ENCODE measurements around the gene PPP2R3A.
"Not testable (repeated sequence)": the region's sequence is repeated elsewhere in the genome, so short reads cannot be mapped to it uniquely, and the experiment has no call there.

The PPP2R3A gene, protein sequence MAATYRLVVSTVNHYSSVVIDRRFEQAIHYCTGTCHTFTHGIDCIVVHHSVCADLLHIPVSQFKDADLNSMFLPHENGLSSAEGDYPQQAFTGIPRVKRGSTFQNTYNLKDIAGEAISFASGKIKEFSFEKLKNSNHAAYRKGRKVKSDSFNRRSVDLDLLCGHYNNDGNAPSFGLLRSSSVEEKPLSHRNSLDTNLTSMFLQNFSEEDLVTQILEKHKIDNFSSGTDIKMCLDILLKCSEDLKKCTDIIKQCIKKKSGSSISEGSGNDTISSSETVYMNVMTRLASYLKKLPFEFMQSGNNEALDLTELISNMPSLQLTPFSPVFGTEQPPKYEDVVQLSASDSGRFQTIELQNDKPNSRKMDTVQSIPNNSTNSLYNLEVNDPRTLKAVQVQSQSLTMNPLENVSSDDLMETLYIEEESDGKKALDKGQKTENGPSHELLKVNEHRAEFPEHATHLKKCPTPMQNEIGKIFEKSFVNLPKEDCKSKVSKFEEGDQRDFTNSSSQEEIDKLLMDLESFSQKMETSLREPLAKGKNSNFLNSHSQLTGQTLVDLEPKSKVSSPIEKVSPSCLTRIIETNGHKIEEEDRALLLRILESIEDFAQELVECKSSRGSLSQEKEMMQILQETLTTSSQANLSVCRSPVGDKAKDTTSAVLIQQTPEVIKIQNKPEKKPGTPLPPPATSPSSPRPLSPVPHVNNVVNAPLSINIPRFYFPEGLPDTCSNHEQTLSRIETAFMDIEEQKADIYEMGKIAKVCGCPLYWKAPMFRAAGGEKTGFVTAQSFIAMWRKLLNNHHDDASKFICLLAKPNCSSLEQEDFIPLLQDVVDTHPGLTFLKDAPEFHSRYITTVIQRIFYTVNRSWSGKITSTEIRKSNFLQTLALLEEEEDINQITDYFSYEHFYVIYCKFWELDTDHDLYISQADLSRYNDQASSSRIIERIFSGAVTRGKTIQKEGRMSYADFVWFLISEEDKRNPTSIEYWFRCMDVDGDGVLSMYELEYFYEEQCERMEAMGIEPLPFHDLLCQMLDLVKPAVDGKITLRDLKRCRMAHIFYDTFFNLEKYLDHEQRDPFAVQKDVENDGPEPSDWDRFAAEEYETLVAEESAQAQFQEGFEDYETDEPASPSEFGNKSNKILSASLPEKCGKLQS (N-terminal part only)

DNA sequence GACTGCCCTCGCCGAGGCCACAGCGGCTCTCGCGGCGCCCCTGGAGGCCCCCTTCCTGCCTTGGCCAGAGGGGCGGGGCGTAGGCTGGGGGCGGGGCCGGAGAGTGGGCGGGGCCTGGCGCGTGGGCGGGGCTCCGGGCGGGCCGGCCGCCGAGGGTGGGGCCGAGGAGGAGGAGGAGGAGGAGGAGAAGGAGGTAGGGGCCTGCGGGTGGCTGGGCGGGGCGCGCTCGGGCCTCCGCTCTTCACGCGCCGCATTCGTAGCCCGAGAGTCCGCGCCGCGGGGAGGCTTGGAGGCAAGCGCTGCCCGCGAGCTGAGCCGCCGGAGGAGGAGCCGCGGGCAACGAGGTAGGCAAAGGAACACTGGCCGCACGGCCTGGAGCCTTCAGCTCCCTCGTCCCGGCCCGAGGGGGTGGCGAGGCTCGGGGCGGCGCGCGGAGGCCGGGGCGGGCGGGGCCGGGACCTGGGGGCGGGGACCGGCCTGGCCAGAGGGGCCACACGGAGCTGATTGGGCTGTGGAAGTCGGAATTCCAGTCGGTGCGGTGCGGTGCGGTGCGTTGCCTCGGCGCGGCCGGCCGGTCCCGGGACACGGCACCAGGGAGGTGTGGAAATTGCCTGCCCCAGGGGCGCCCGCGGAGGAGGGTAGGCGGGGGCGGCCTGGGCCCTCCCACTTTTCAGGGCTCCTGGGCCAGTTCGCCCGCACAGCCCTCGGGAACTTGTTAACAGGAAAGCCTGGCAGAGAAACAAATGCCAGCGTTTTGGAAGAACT lies at the start of gene PPP2R3A:
PPP2R3A (plus strand) TSS at position 223 of the 765 bp plus-strand sequence. CDS start 35,771 bp downstream, outside the sequence.
- no peak for FAIRE-seq

DNA sequence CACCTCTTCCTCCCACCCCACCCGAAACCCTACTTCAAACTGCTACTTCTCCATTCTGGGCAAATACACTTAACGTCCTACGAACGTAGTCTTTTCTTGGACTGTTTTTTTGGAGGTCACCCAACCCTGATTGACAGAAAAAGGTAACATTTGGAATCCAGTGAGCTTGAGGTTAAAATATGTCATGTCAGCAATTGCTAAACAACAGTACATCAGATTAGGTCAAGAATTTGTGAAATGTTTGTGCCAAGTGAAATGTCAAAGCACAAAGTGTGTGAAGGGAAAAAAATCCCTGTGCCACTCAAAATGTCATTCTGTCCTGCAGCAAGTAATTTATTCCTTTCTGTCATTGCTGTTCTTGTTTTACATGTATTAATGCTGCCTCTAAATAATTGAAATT lies 49.2 kb upstream of the PPP2R3A start:
- FAIRE-seq, result no peak

DNA sequence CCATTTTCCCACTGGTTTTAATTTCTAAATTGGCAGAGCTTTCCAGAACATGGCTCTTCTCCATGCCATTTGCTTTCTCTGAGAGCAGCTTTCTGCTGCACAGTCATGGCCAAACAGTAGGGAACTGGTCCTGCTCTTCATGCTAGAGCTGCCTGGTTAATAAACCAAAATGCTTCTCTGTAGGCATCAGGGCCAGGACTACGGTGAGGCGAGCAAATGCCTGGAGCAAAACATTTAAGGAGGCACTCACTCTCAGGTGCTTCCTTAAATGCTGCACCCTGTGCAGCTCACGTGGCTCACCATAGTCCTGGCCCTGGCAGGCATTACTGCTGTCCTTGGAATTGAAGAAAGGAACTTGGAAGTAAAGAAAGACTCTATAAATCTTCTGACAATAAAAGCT lies 48.5 kb upstream of the PPP2R3A start:
- FAIRE-seq, result no peak

DNA sequence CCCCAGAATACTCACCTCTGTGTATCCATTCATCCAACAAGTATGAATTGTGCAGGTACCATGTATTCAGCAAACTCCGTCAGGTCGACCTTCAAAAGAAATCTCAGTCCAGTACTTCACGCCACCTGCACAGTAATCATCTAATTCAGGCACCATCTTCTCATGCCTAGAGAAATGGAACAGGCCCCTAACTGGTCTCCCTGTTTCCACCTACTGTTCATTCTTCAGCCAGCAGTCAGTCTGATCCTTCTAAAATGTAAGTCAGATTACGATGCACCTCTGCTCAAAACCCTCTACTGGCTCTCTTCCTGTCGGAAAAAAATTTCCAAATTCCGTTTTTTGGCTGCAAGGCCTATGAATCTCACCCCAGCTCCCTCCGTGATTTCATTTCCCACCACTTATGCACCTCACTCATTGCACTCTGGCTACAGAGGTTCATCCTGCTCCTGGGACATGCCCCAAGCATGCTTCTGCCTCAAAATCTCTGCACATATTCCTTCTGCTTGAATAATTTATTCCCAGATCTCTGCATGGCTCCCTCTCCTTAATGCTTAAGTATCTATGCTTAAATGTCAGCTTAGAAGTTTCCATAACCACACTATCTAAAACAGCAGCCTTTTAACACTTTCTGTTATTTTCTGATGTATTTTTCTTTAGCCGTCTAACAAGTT lies 47.5 kb upstream of the PPP2R3A start:
- no peak for FAIRE-seq

DNA sequence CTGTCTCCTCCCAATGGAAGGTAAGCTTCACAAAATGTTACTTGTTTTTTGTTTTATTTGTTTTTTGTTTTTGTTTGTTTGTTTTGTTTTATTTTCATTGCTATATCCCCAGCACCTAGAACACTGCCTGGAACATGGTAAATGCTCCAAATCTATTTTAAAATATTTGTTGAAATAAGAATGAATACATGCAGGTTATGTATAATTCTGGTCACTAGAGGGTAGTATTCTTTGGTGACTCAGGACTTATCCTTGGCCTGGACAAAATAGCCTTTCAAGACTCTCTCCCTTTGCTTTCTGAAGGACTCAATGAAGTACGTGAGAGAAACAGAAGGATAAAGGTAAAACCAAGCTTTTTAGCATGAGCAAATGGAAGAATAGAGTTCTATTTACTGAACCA lies 46.9 kb upstream of the PPP2R3A start:
- FAIRE-seq, result peak; percentile 38

DNA sequence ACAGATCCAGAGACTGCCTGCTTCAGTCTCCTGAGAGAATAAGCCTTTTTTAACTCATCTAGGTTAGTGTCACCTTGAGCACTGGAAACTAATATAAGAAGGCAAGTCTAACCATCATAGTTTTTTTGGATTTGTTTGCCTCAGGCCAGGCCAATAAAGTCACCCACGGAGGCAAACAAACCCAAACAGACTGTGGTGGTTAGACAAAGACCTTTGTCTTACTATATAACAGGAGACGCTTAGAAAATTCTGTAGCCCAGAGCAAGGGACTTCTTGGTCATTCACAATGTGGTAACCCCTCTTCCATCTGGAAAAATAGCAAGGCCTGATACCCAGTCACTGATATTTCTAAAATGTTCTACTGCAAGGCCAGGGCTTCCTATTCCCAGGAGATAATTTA lies 45.3 kb upstream of the PPP2R3A start:
- FAIRE-seq, result no peak

DNA sequence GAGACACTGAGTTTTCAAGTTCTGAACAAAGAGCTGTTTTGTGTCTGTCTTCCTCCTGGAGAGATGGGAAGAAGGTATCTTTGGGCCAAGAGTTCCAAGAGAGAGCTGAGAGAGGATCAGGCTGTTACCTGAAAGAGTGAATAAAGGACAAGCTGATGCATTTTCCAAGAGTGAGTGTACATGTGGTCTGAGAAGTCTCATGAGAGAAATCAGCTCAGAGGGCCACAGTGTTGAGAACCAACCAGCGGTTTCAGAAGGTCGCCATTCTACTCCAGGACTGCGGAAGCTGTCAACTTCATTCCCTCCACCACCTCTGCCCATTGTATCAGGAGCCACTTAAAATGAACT lies 42.7 kb upstream of the PPP2R3A start:
- no peak for FAIRE-seq

DNA sequence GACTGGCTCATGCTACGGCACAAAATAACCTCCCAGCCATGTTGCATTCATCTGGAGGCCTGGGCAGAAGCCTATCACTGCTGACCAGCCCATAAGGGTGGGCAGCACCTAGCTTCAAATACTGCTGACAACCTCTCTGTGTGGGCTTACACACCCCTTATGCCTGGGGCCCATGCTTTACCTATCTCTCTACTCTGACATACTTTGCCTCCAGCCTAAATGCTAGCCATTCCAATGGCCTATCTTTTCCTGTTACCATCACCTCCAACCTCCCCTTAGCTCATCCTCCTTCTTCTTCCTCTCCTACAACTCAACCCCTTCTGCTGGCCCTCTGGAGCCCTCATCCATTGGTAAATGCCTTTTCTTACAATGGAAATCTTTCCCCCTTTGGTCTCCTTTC lies 41.0 kb upstream of the PPP2R3A start:
- FAIRE-seq, result no peak

DNA sequence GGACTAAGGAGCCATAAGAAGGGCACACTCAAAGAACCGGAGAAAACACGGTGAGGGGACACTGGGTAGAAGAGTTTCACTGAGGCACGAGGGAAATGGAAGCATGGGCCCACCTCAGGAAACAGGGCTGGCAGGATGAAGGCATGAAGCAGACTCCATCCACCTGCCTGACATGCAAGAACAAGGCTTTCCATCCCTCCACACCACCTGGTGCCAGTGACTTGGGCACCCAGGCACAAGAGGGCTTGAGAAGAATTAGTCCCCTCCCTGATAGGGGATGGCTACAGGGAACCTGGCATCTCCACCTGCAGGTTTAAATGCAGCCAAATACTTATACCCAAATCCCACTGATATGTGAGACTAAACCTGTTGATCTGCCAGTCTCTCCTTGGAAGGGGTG lies 38.9 kb upstream of the PPP2R3A start:
- FAIRE-seq, result no peak

DNA sequence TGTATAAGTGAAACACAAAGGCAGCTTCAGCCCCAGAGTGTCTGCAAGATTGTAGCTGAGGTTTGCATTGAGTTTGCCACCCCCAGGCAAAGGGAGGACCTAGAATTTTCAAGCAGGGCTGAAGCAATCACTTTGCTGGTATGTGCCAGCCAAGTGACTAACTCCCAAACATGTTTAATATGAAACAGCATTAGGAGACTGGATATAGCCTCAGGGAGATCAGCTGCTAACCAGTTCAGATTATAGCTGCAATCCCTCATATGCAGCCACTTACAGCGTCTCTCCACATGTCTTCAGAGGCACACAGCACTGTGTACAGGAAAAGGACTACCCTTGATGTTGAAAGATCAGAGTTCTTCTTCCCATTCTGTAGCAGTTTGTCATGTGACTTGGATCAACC lies 38.4 kb upstream of the PPP2R3A start:
- FAIRE-seq, result no peak

DNA sequence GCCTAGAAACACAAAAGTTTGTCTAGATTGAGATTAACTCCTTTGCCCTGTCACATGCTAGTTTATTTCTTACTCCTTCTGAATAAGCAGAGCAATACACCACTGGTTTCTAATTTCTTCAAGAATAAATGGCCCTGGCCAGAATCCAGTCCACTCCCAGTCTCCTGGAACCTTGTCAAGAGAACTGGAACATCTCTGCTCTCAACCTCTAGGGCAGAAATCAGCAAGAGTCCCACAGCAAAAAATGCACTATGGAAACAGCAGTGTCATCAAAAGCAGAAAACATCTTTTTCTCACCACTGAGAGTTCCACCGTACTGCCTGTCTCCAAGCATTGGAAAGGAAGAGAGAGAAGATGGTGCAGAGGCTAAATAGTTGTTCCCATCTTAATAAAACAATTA lies 35.9 kb upstream of the PPP2R3A start:
- no peak for FAIRE-seq

DNA sequence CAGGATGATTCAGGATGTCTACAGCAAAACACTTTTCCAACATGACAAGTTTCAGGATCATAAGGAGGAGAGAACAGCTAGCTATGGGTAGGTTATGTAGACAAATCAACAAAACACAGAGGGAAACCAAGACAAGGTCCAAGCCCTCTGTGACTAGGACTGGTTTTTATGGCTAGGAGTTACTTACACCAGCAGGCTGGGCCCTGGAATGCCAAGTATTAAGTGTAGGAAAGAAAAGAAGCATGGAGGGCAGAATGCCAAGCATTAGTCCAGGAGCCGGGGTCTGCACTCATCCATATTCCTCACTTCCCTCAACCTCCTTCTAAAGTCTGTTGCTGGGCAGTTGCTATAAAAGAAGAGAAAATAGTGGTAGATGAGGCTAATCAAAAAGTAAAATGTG lies 35.3 kb upstream of the PPP2R3A start:
- no peak for FAIRE-seq

DNA sequence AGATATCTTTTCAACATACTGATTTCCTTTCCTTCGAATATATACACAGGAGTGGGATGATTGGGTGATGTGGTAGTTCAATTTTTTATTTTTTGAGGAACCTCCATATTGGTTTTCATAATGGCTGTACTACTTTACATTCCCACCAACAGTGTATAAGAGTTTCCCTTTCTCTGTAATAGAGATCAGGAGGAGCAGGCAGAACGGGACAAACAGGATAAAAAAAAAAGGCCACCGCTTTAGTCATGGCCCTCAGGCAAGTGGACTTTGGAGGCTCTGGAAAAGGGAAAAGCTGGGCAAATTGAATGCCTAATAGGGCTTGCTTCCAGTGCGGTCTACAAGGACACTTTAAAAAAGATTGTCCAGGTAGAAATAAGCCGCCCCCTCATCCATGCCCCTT lies 30.4 kb upstream of the PPP2R3A start:
- FAIRE-seq, result not testable (repeated sequence)

DNA sequence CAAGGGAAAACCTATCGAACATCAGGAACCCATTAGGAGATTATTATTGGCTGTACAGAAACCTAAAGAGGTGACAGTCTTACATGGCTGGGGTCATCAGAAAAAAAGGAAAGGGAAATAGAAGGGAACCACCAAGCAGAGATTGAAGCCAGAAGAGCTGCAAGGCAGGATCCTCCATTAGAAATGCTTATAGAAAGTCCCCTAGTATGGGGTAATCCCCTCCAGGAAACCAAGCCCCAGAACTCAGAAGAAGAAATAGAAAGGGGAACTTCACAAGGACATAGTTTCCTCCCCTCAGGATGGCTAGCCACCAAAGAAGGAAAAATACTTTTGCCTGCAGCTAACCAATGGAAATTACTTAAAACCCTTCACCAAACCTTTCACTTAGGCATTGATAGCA lies 27.8 kb upstream of the PPP2R3A start:
- FAIRE-seq, result not testable (repeated sequence)

DNA sequence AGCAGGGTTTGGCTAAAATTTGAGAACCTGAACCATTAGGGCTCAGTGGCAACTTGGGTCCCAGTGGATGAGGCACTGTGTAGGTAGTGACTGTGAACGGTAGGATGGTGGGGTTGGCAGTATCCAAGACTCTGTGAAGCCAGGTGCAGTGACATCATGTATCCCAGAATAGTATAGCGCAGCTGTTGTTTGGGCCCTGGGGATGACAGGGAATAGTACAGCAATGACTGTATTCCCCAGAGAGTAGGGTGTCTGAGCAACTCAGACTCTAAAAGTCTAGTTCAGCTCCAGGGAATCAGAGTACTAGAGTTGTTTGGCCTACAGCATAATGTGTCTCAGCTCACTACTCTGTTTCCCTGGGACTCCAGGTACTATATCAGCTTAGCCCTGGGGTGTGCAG lies 20.7 kb upstream of the PPP2R3A start:
- FAIRE-seq, result no peak

DNA sequence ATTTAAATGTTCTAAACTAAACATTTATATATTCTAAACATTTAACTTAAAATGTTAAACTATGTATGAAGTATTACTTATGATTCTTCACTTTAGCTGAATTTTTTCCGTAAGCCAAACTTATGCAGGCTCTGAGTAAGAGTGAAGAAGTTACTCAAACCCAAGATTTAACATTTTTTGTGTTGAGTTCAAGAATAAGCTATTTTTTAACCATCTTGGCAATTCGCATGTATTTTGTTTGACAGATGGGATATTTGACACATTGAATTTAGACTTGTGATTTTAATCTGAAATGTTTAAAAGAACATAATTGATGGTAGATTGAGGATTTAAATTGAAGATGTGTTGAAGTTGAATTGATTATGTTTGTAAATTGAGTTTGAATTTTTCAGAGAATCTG lies 14.6 kb upstream of the PPP2R3A start:
- FAIRE-seq, result no peak

DNA sequence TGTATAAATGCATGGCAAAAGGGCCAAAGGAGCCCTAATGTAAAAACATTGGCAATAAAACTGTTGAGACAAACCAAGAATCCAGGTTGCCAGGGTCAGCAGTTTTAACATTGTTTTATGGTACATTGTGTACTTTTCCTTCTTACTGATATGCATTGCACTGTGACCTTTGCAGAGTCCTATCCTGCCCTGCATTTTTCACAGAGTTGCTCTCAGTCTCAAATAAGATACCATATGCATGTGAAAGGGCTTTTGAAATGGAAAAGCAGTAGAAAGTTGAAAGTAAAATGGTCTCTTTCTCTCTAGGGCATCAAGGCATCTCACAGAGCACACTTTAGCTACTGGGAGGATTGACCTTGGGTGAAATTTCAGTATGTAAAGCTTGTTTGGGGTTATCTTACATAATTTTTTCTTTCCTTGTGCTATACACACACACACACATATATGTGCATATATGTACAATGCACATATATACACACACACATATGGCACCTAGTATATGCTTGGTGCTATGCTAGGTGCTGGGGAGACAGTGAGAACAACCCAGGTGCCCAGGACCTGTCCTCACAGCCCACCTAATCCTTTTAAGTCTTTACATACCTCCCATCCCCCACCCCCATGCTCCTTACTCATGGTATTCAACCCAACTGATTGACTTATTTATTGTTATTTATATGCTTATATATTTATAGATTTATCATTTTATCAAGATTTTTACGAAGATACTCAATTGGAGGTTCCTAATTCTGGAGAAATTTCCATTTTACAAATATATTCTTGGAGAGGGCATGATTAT lies 1.2 kb upstream of the PPP2R3A start:
- FAIRE-seq, result no peak

DNA sequence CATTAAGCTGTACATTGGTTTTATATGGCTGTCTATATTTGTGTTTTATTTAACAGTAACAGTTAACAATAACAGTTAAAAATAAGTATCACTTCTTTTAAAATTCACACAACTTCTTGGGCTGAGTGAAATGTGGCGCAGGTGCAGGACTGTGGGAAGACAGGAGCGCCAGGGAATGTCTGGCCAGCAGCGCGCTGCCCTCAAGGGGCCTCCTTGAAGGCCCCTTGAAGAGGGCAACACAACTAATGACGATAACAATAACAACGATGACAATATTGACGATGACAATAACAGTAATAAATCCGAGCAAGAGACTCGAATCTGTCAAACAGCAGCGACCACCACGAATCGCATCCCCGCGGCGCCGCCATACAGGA lies 411 bp upstream of the PPP2R3A start:
- no peak for FAIRE-seq

DNA sequence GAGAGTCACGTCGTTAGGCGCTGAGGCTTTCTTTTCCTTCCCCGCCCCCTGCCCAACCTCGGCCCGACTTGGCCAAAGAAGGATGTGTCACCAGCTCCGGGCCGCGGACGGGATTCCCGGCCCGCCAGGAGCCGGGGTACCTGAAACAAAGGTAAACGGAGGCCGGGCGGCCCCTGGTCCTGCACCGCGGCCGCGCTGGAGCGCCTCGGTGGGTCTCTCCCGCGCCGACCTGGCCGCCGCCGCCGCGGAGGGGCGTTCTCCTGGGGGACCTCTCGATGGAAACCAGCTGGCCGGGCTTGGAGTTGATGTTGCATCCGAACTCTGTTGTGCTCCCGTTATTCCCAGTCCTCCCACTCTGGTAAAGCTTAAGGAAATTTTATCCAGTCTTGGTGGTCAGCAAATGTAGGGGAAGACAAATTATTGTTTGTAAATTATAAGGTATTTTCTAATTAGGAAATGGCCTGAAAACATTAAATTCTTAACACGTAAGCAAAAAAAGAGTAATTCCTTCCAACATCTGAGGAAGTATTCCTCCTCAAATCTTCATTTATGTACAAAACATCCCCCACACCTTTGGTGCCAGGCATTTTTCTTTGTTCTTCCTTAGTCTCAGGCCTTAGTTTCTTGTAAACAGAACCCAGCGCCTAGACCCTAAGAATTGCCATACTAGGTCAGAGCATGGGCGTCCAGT lies 888 bp downstream of the PPP2R3A start:
- FAIRE-seq, result no peak

DNA sequence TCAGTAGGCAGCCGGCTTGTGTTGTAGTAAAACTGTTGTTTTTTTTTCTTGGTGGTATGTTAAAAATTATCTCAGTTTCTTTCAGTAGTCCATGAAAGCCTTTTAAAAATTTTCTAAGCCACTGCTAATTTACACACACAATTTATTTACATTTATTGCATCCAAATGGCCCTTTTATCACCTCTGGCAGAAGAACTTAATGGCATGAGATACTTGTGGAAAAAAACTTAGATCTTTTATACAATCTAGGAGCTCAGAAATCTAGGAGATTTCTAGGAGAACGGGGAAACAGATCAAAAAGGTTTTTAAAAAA lies 1.4 kb downstream of the PPP2R3A start:
- no peak for FAIRE-seq

DNA sequence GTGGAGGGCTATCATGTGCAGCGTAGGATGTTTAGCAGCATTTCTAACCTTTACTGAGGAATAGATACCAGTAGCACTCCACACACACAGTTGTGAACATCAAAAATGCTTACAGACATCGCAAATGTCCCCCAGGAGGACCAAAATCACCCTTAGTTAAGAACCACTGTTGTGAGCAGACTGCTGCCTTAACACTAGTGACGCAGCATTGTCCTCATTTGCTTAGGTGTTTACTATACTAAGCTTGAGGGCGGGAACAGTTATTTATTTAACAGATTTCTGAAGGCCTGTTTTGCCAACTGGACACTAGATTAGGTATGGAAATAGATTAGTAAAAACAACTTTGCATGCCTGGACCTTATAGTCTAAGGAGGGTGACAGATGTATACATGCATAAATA lies 2.3 kb downstream of the PPP2R3A start:
- FAIRE-seq, result no peak

All from colon (tissue), 2 donors.